Stimulated activated CD4-positive, alpha-beta T cell treated with anti-CD3 and anti-CD28 coated beads, Interleukin-15, amount 100 ng/mL, for 1 hour (primary cell): Measurements from ENCODE around the gene MISP.

Source experiments
- DNase-seq, 2 donors: peaks; one replicate each; pipeline ENCODE4 v3.0.0-alpha.2; 2020; ENCODE audit warnings: low read depth in 1 of 2, low spot score in 1 of 2

MISP gene

DNA sequence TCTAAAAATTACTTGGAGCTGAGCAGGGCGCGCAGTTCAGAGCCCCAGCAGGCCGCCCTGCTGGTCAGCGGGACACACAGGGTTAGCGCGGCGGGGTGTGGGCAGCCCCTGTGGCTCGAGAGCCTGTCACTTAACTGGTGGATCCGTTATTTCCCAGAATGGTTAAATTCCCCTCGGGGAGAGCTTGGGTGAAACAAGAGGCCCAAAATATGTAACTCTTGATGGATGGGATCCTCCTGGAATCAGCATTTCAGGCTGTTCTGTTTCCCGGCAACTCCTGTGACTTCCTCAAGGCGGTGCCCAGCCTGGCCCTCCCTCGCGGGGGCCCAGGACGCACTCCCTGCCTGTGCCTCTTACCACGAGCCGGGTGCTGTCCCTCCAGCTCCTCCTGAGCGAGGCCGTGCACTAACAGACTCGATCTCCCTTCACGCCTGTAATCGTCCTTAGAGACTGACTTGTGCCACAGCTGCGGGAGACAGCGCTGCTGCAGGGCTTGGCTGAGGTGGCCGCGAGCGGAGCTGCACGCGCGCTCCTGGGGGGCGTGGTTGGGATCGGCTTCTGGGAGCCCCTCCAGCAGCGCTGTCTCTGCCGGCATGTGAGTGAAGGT lies 56.0 kb downstream of the MISP start:
- DNase-seq: no peak

DNA sequence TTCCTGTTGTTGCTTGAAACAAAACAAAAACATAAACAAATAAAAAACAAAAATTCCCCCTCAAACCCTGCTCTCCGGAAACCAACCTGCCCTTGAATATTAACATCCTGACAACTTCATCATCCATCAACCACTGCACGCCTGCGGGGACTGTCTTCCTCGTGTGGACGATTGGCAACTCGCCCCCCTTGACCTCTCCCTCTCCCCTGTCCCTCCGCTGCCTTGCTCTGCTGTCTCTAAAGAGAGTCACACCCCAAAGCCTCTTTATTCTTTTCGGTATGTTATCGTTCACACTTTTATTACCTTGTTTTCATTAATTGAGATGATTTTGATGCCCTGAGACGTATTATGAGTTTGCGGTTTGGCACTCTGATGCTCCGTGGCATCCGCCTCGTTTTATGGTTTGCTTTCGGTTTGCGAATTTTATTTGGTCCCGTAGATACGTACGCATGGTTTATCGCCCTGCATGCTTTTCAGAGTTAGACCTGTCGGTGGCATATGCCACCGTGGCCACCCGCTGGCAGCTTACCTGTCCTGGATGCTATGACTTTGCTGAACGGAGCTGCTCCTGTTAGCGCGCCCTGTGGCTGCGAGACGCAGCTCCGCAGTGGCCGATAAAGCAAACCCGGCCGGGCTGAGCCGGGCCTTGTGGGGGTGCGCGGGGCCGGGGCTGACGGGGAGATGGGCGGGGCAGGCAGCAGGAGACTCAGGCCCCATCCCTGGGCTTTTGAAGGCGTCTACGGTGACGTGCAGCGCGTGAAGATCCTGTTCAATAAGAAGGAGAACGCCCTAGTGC lies 56.9 kb downstream of the MISP start:
- DNase-seq: no peak

DNA sequence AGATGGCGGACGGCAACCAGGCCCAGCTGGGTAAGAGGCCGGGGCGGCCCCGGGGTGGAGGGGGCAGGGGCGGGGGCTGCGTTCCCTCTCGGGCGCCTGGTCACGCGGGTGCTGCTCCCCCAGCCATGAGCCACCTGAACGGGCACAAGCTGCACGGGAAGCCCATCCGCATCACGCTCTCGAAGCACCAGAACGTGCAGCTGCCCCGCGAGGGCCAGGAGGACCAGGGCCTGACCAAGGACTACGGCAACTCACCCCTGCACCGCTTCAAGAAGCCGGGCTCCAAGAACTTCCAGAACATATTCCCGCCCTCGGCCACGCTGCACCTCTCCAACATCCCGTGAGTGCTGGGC lies 57.5 kb downstream of the MISP start:
- DNase-seq: no peak

DNA sequence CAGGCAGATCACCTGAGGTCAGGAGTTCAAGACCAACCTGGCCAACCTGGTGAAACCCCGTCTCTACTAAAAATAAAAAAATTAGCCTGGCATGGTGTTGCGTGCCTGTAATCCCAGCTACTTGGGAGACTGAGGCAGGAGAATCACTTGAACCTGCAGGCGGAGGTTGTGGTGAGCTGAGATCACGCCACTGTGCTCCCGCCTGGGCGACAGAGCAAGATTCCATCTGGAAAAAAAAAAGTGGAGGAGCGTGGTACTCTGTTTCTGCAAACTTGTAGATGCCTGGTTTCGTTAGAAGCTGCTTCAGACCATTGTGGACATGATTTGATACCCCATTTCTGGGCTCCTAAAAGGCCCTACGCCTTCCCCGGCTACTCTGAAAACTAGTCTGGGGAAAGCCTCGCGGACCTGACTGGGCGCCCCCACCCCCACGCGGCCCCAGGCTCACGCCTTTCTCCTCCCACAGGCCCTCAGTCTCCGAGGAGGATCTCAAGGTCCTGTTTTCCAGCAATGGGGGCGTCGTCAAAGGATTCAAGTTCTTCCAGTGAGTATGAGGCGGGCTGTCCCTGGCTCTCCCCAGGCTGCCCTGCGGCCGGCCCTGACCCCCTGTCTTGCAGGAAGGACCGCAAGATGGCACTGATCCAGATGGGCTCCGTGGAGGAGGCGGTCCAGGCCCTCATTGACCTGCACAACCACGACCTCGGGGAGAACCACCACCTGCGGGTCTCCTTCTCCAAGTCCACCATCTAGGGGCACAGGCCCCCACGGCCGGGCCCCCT lies 59.4 kb downstream of the MISP start:
- no peak for DNase-seq

DNA sequence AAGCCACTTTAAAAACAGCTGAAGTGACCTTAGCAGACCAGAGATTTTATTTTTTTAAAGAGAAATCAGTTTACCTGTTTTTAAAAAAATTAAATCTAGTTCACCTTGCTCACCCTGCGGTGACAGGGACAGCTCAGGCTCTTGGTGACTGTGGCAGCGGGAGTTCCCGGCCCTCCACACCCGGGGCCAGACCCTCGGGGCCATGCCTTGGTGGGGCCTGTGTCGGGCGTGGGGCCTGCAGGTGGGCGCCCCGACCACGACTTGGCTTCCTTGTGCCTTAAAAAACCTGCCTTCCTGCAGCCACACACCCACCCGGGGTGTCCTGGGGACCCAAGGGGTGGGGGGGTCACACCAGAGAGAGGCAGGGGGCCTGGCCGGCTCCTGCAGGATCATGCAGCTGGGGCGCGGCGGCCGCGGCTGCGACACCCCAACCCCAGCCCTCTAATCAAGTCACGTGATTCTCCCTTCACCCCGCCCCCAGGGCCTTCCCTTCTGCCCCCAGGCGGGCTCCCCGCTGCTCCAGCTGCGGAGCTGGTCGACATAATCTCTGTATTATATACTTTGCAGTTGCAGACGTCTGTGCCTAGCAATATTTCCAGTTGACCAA lies 60.1 kb downstream of the MISP start:
- DNase-seq: no peak

DNA sequence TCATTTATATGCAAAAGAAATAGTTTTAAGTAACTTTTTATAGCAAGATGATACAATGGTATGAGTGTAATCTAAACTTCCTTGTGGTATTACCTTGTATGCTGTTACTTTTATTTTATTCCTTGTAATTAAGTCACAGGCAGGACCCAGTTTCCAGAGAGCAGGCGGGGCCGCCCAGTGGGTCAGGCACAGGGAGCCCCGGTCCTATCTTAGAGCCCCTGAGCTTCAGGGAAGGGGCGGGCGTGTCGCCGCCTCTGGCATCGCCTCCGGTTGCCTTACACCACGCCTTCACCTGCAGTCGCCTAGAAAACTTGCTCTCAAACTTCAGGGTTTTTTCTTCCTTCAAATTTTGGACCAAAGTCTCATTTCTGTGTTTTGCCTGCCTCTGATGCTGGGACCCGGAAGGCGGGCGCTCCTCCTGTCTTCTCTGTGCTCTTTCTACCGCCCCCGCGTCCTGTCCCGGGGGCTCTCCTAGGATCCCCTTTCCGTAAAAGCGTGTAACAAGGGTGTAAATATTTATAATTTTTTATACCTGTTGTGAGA lies 60.7 kb downstream of the MISP start:
- DNase-seq: no peak

DNA sequence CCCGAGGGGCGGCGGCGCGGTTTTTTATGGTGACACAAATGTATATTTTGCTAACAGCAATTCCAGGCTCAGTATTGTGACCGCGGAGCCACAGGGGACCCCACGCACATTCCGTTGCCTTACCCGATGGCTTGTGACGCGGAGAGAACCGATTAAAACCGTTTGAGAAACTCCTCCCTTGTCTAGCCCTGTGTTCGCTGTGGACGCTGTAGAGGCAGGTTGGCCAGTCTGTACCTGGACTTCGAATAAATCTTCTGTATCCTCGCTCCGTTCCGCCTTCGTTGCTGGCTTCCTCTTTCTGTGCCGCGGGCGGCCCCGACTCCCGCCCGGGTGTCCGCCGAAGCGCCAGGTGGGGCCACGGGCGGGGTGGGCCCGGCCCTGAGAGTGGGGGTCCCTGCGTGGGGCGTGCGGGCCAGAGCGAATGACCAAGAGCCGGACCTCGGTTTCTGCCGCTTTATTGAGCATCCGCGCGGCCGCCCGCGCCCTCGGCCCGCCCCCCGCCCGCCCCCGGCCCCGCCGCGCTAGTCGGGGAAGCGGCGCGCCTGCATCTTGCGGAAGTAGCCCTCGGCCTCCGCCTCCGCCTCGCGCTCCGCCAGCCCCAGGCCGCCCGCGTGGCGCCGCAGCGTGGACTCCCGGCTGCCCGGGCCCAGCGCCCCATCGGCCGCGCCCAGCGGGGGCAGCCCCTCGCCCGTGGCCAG lies 61.3 kb downstream of the MISP start:
- DNase-seq: no peak

DNA sequence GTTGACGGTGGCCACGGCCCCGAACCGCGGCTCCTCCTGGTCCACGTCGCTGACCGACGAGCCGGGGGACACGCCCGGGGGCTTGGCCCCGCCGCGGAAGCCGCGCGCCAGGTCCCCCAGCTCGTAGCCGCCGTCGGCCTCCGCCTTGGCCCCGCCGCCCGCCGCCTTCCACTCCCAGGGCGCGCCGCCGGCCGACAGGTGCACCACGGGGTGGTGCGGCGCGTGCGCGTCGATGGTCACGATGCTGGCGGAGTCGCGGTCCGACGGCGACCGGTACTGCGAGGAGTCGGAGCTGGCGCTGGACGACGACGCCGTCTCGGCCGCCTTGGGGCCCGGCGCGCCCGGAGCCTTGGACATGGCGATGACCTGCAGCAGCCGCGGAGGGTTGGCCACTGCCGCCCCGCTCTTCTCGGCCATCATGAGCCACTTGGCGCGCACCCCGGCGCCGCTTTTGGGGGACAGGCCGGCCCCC lies 61.9 kb downstream of the MISP start:
- DNase-seq: no peak

DNA sequence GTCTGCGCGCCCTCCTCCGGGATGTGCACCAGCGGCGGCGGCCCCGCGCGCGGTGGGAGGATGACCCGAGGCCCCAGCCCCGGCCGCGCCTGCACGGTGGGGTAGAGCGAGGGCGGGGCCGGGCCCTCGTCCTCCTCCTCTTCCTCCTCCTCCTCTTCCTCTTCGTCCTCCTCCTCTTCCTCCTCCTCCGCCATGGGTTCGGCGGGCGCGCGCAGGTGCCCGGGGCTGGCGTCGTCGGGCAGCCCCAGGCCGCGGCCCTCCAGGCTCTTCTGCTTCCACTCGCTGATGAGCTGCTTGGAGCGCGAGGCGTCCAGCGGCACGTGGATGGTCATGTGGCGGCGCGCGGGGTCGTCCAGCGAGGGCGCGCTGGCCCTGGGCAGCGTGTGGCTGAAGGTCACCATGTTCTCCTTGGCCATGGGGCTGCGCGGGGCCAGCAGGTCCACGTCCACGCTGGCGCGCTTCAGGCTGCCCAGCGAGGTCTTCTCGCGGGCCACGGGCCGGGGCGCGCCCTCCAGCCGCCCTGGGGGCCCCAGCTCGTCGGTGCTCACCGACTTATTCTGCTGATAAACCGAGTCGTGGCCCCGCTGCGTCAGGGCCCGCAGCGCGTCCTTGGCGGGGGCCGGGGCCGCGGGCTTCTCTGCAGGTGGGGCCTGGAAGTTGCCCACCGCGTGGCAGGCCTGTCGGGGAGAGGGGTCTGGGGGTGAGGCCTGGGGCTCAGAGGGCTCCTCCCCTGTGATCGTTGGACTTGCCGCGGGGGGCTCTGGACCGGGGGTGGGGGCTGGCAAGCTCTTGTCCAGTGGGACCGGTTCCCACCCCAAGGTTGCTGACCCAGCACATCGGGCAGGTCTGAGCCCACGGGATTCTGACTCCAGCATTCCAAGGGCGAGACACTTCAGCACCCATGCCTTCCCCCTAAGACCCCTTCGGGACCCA lies 62.6 kb downstream of the MISP start:
- DNase-seq: no peak
